GM20000 (cell line): ENCODE data around the gene TRIM29.

Source experiments
- DNase-seq: peaks from one replicate; pipeline ENCODE4 v3.0.0; 2012; ENCODE audit warnings: low spot score
- CTCF ChIP-seq: IDR thresholded peaks from 2 replicates; pipeline ENCODE4 v1.5.1; 2012; ENCODE audit warnings: mild to moderate bottlenecking, control low read depth; ENCODE audit errors: extremely low read depth, missing control alignments

Gene TRIM29

GRCh38 chr11:120089036-120090001, 48.6 kb downstream of the TRIM29 start:
- no peak for TF ChIP-seq CTCF
- DNase-seq, result no peak

- DNase-seq, result no peak
- TF ChIP-seq CTCF, result no peak
Observed at GRCh38 chr11:120088056-120088455, 49.9 kb downstream of the TRIM29 start.

GRCh38 chr11:120086651-120087050, 51.3 kb downstream of the TRIM29 start:
- no peak for TF ChIP-seq CTCF
- no peak for DNase-seq

- DNase-seq, result no peak
- peak; percentile 21 for TF ChIP-seq CTCF
Observed at GRCh38 chr11:120079750-120080610, 57.9 kb downstream of the TRIM29 start.

- TF ChIP-seq CTCF, result no peak
- DNase-seq, result no peak
Observed at GRCh38 chr11:120078397-120078796, 59.5 kb downstream of the TRIM29 start.

- no peak for DNase-seq
- TF ChIP-seq CTCF, result no peak
Observed at GRCh38 chr11:120074076-120074475, 63.8 kb downstream of the TRIM29 start.

GRCh38 chr11:120073196-120073595, 64.7 kb downstream of the TRIM29 start:
- TF ChIP-seq CTCF, result no peak

More at GRCh38 chr11:120073196-120073595, 64.7 kb downstream of the TRIM29 start:
- no peak for DNase-seq
